ENCODE data around the gene RPS10.

The RPS10 gene

DNA sequence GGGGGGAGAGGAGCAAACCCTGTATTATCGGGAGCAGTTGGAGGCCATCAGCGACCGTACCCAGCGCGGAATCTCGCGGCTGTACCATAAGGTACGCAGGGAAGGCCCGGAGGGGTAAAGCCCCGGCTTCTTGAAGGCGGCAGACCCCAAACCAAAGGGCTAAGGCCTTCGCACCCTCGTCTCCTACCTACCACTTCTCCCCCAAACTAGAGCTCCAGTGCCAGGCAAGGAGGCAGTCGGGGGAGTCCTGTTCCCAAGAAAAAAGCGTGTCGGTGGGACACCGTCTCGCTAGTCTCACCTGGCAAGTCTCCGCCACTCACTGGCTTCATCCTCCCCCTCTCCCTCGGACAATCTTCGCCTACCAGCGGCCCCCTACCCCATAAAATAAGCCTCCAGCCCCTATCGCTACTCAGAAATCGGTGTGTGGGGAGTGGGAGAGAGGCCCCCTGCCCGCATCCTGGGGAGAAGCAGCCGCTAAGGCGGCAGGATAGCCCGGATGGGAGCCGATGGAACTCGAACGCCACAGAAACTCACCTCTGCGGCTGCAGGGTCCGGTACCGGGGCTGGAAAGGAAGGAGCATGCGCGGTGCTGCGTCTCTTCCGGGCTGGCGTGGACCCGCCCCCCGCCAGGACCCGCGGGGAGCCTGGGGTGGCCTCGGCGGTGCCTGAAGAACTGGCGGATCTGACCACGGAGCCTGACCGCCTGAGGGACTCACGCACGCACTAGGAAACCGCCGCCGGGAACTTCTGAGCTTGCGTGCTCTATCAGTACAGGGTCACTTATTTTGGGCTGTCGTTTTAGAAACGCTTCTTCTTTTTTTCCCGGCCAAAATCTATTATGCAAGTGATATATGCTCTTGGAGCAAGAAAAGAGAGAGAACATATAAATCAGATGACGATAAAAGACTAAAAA, at the start of gene RPS10:
Gene RPS10, minus strand, starts transcription at position 572 of the 913 bp plus-strand sequence. CDS start 848 bp downstream, outside the sequence.
- Mint-ChIP-seq H3K27ac (peak within 1 kb of the TSS; percentile 95 to 99 (median 98)), H3K9me3 (peaks cover 5% of the 10 kb centered on the region), H3K4me1 (peaks cover 17% of the 10 kb centered on the region), H3K27me3 (ENCODE audit: low read depth) (peaks cover 4% of the 10 kb centered on the region), H3K4me3 (peak within 1 kb of the TSS; percentile 99 to 100 (median 100)), H3K36me3 (ENCODE audit: low read depth) (peaks cover 33% of the 10 kb centered on the region)
- TF ChIP-seq, protein P1, sequence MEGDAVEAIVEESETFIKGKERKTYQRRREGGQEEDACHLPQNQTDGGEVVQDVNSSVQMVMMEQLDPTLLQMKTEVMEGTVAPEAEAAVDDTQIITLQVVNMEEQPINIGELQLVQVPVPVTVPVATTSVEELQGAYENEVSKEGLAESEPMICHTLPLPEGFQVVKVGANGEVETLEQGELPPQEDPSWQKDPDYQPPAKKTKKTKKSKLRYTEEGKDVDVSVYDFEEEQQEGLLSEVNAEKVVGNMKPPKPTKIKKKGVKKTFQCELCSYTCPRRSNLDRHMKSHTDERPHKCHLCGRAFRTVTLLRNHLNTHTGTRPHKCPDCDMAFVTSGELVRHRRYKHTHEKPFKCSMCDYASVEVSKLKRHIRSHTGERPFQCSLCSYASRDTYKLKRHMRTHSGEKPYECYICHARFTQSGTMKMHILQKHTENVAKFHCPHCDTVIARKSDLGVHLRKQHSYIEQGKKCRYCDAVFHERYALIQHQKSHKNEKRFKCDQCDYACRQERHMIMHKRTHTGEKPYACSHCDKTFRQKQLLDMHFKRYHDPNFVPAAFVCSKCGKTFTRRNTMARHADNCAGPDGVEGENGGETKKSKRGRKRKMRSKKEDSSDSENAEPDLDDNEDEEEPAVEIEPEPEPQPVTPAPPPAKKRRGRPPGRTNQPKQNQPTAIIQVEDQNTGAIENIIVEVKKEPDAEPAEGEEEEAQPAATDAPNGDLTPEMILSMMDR (IDR thresholded peaks at IDR 0.05; ENCODE audit: unreplicated experiment in 3 of 3): no peak

DNA sequence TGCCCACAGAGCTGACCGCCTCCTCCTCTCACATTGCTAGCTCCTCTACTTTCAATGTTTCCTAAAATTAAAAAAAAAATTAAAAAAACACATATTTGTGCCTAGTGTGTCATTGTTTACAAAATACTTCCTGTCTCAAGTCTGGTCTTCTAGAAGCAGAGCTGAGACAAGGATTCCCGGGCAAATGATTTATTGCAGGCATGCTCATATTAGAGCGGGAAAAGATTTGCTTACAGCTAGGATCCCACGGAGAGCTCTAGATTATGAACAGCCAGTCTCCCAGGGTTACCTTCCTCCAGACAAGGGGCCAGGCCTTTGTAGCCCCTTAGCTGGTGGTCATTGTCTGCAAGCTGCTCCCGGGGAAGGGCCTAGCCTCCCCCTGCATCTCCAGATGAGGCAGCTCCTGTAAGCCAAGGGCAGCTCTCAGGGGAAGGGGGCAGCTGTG, 49.4 kb upstream of the RPS10 start:
- Mint-ChIP-seq H3K4me1 (peaks cover 18% of the 10 kb centered on the region), H3K27me3 (ENCODE audit: low read depth) (peaks cover 7% of the 10 kb centered on the region), H3K36me3 (ENCODE audit: low read depth) (no peaks in the 10 kb centered on the region), H3K27ac (no peak overlapping the region), H3K4me3 (no peak overlapping the region), H3K9me3 (peaks cover 5% of the 10 kb centered on the region)
- TF ChIP-seq, protein P1 (IDR thresholded peaks at IDR 0.05; ENCODE audit: unreplicated experiment in 3 of 3): no peak

DNA sequence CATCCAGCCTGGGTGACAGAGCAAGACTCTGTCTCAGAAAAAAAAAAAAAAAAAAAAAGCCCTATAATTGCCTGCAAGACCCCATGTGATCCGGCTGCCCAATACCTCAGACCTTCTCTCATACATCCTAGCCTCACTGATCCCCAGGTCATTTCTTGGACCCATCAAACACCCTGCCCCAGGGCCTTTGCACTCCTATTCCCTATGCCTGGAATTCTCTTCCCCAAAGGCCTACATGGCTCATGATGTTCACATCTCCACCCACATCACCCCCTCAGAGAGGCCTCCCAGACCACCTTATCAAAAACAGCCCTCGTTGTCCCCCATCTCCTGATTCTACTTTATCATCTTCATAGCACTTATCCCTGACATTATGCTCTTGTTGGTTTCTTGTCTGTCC, 48.9 kb upstream of the RPS10 start:
- Mint-ChIP-seq H3K36me3 (ENCODE audit: low read depth) (no peaks in the 10 kb centered on the region), H3K27ac (peak overlapping the region in 1 of 3 experiments; percentile 28)

DNA sequence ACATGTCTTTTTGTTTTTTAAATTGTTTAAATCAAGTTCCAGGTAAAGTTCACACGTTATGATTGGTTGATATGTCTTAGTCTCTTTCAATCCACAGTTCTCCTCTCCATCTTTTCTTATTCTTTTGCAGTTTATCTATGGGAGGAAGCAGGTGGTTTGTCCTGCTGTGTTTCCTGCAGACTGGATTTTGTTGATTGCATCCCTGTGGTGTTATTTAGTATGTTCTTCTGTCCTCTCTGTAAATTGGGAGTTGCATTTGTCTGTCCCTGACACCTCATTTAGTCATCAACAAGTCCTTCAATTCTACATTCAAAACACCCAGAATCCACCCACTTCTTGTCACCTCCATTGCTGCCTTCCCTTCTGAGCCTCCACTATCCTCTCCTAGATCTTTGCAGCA, 48.1 kb upstream of the RPS10 start:
- H3K4me1 Mint-ChIP-seq: peaks cover 18% of the 10 kb centered on the region
- H3K4me3 Mint-ChIP-seq: no peak overlapping the region
- peaks cover 7% of the 10 kb centered on the region for H3K27me3 Mint-ChIP-seq (ENCODE audit: low read depth)
- H3K9me3 Mint-ChIP-seq: peaks cover 5% of the 10 kb centered on the region
- TF ChIP-seq, protein P1 (IDR thresholded peaks at IDR 0.05; ENCODE audit: unreplicated experiment in 3 of 3): no peak
- H3K27ac Mint-ChIP-seq: no peak overlapping the region
- no peaks in the 10 kb centered on the region for H3K36me3 Mint-ChIP-seq (ENCODE audit: low read depth)

More for the DNA sequence above, 48.9 kb upstream of the RPS10 start:
- Mint-ChIP-seq H3K4me1 (peaks cover 18% of the 10 kb centered on the region), H3K9me3 (peaks cover 5% of the 10 kb centered on the region), H3K4me3 (no peak overlapping the region), H3K27me3 (ENCODE audit: low read depth) (peaks cover 7% of the 10 kb centered on the region)
- TF ChIP-seq, protein P1 (IDR thresholded peaks at IDR 0.05; ENCODE audit: unreplicated experiment in 3 of 3): no peak

DNA sequence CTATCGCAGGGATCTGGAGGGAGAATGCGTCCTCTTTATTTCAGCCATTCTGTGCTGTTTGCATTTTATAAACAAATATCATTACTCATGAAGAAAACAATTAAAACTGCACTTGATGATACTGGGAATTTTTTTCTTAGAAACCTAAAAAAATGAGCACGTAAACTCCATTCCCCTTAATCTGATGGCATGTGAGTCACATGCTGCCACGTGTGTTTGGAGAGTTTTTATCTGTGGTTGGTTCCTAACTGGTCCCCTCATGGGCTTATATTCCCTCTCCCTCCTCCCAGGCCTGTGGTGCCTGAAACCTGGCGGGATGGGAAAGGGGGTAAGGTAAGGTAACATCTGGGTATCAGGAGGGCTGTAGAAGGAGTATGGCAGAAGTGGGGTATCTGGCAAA, 46.6 kb upstream of the RPS10 start:
- Mint-ChIP-seq H3K9me3 (peaks cover 5% of the 10 kb centered on the region), H3K27me3 (ENCODE audit: low read depth) (peaks cover 7% of the 10 kb centered on the region), H3K4me1 (peaks cover 17% of the 10 kb centered on the region), H3K4me3 (no peak overlapping the region), H3K36me3 (ENCODE audit: low read depth) (no peaks in the 10 kb centered on the region), H3K27ac (no peak overlapping the region)
- TF ChIP-seq, protein P1 (IDR thresholded peaks at IDR 0.05; ENCODE audit: unreplicated experiment in 3 of 3): no peak

All from nephron (organoid).